Prostate gland (tissue), 2 donors: ENCODE data around the gene ULK3. TPM values are rescaled to one million over a fixed set of nuclear protein-coding genes. Genes with fewer than 3 reads are reported as not detected.

Source experiments
- DNase-seq: peaks from one replicate; pipeline ENCODE4 v3.0.0-alpha.2; 2019; ENCODE audit warnings: low spot score
- H3K27ac ChIP-seq, 2 donors: fragments of 200-600 bp; sonication (generic); 2 replicates each; pipeline ENCODE4 v1.5.1; 2017 to 2019
- H3K27me3 ChIP-seq: fragments of 200-600 bp; sonication (generic); replicated peaks from 2 replicates; pipeline ENCODE4 v1.5.1; 2019; ENCODE audit not compliant: insufficient read depth
- H3K36me3 ChIP-seq, 2 donors: fragments of 200-600 bp; sonication (generic); 1 replicate in 1 of 2; 2 replicates in 1 of 2; pipeline versions ENCODE4 v1.5.1 to v1.8.1; 2017 to 2019
- H3K4me1 ChIP-seq: fragments of 200-600 bp; sonication (generic); replicated peaks from 2 replicates; pipeline ENCODE4 v1.5.1; 2019
- H3K4me3 ChIP-seq, 2 donors: fragments of 200-600 bp; sonication (generic); 2 replicates each; pipeline ENCODE4 v1.5.1; 2017 to 2019
- H3K9me3 ChIP-seq: fragments of 200-600 bp; sonication (generic); 2 replicates; pipeline ENCODE4 v1.5.1; 2017
- POLR2A ChIP-seq: fragments of 450-650 bp; IDR thresholded peaks from one replicate; pipeline ENCODE4 v1.6.1; 2016; ENCODE audit warnings: antibody characterized with exemption, mild to moderate bottlenecking
- POLR2AphosphoS5 ChIP-seq: sonication (generic); formaldehyde crosslinking; IDR thresholded peaks from one replicate; pipeline ENCODE4 v1.6.1; 2017; ENCODE audit warnings: antibody characterized with exemption
- WGBS: methylation state at CpG from one replicate; pipeline ENCODE4 v1.1.5; 2018; 5-methylcytosine and 5-hydroxymethylcytosine counted together
- intact Hi-C: fragments of 100-400 bp; cut with DNase I; formaldehyde crosslinking; loops from one replicate; pipeline ENCODE4 v1.14.2; 2022
- total RNA-seq, 2 donors: library from RNA; depleted of rRNA; stranded (reverse); fragments of >200 nt; gene quantifications; one replicate each; pipeline ENCODE4 v1.1.0, GENCODE V29; 2016
- TF ChIP-seq, protein P1 (sequence below), 4 experiments: fragments of 200-600 bp in 2 of 4; fragments of 450-650 bp in 2 of 4; sonication (generic) in 2 of 4; IDR thresholded peaks; 1 replicate in 3 of 4; 2 replicates in 1 of 4; pipeline ENCODE4 v1.5.1; 2016 to 2019; ENCODE audit warnings: antibody characterized with exemption in 4 of 4, mild to moderate bottlenecking in 2 of 4, moderate library complexity in 2 of 4

The ULK3 gene
- total RNA-seq, 2 donors from 2014 or later: 44.6 to 98.5 TPM

DNA sequence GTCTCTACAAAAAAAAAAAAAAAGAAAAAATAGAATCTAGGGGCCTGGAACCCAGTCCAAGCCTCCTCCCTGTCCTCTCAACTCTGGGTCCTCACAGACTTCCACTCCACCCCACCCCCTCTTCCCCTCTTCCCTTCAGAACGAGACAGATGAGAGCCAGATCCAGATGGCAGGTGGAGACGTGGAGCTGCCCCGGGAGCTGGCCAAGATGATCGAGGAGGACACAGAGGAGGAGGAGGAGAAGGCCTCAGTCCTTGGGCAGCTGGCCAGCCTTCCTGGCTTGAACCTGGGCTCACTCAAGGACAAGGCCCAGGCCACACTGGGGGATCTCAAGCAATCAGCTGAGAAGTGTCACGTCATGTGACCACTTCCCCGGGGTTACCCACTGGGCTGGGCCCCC is 13.0 kb downstream of the ULK3 start:
- no peaks in the 10 kb centered on the region for H3K27me3 ChIP-seq
- no peak overlapping the region for H3K4me3 ChIP-seq
- 64% methylated on average over 6 of the region's 6 CpGs for WGBS
- H3K27ac ChIP-seq: no peak overlapping the region
- no peak for DNase-seq
- H3K36me3 ChIP-seq: no peaks in the 10 kb centered on the region
- H3K4me1 ChIP-seq: no peaks in the 10 kb centered on the region
- intact Hi-C loops: no loop called here
- no peak for TF ChIP-seq POLR2AphosphoS5
- TF ChIP-seq, protein P1, sequence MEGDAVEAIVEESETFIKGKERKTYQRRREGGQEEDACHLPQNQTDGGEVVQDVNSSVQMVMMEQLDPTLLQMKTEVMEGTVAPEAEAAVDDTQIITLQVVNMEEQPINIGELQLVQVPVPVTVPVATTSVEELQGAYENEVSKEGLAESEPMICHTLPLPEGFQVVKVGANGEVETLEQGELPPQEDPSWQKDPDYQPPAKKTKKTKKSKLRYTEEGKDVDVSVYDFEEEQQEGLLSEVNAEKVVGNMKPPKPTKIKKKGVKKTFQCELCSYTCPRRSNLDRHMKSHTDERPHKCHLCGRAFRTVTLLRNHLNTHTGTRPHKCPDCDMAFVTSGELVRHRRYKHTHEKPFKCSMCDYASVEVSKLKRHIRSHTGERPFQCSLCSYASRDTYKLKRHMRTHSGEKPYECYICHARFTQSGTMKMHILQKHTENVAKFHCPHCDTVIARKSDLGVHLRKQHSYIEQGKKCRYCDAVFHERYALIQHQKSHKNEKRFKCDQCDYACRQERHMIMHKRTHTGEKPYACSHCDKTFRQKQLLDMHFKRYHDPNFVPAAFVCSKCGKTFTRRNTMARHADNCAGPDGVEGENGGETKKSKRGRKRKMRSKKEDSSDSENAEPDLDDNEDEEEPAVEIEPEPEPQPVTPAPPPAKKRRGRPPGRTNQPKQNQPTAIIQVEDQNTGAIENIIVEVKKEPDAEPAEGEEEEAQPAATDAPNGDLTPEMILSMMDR (IDR thresholded peaks at IDR 0.05): no peak
- no peak for TF ChIP-seq POLR2A
- H3K9me3 ChIP-seq: no peaks in the 10 kb centered on the region

DNA sequence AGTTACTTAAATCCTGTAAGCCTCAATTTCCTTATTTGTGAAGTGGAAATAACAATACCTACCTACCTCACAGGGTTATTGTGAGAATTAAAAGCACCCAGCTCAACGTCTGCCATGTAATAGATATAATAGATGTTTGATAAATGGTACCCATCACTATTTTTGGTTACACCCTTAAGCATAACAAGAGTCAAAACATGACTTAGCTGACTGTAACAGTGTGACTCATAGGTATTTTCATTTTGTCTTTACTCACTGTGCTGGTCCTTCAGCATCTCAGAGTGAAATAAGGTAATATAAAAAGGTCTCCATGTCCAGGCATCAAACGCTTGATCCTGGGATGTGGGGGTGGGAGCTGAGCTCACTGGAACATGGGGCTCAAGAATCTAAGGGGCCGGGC is 13.5 kb downstream of the ULK3 start:
- 71% methylated on average over 3 of the region's 3 CpGs for WGBS
- TF ChIP-seq POLR2A (no peak), POLR2AphosphoS5 (no peak)
- TF ChIP-seq, protein P1 (IDR thresholded peaks at IDR 0.05): no peak
- intact Hi-C loops: no loop called here

DNA sequence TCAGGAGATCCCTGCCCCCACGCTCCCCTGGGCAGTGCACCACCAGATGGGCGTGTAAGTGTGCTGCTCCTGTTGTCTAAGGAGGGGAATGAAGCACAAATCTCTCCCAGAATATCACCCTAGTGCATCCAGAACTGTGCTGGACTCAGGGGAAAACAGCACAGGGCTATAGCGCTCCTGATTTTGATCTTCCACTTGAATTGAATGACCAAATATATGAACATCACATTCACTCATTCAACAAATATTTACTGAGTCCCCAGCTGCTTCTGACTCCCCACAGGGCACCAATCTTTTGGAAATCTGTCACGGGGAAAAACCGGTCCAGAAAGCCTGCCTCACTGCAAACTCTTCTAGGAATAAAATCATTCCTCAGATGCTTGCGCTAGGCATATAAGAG is 14.1 kb downstream of the ULK3 start:
- no peak for DNase-seq
- Histone ChIP-seq H3K4me1 (no peaks in the 10 kb centered on the region), H3K27ac (no peak overlapping the region), H3K27me3 (no peaks in the 10 kb centered on the region), H3K4me3 (no peak overlapping the region), H3K36me3 (no peaks in the 10 kb centered on the region), H3K9me3 (no peaks in the 10 kb centered on the region)
- intact Hi-C loops: no loop called here
- WGBS: 63% methylated on average over 6 of the region's 6 CpGs
- TF ChIP-seq POLR2A (no peak), POLR2AphosphoS5 (no peak)
- TF ChIP-seq, protein P1 (IDR thresholded peaks at IDR 0.05): no peak

More for the DNA sequence above, 13.5 kb downstream of the ULK3 start:
- no peaks in the 10 kb centered on the region for H3K27me3 ChIP-seq
- H3K36me3 ChIP-seq: no peaks in the 10 kb centered on the region
- H3K9me3 ChIP-seq: no peaks in the 10 kb centered on the region
- no peaks in the 10 kb centered on the region for H3K4me1 ChIP-seq
- DNase-seq: no peak
- no peak overlapping the region for H3K27ac ChIP-seq
- H3K4me3 ChIP-seq: no peak overlapping the region

DNA sequence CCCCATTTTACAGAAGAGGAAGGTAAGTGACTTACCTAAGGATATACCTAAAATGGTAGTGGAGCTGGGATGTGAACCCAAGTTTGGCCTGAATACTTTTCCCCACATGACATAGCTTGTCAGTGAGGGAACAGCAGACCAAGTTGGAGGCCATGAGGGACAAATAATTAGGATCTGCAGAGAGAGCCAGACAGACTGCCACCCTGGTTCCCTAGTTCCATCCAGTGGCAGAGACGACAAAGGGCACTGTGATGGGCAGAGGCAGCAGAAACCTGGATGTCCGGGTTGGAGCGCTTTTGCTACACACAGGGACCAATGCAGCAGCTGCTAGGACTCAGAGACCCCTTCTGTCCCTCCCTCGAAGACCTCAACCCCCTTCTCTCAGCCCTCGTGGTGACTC is 15.3 kb downstream of the ULK3 start:
- WGBS: 61% methylated on average over 5 of the region's 5 CpGs
- H3K27ac ChIP-seq: no peak overlapping the region
- no peak for TF ChIP-seq POLR2A
- H3K9me3 ChIP-seq: no peaks in the 10 kb centered on the region
- H3K36me3 ChIP-seq: no peaks in the 10 kb centered on the region
- no peak overlapping the region for H3K4me3 ChIP-seq
- H3K27me3 ChIP-seq: no peaks in the 10 kb centered on the region
- DNase-seq: no peak
- intact Hi-C loops: no loop called here
- no peaks in the 10 kb centered on the region for H3K4me1 ChIP-seq

DNA sequence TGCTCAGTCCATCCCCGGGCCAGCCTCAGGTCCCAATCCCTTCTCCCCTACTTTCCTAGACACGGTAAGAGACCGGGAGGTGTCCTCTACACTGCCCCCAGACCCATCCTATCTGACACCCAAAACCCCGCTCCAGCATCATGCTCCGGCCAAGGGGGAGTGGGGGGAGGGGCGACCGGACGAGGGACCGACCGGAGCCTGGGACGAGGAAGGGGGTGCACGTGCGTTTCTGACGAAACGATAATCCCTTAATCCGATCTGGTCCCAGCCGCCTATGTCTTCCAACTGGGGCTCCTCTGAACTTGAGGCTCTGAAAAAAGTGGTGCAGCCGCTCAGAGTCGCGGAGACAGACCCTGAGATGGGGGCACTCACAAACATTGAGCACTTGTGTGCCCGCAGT is 16.0 kb downstream of the ULK3 start:
- no peaks in the 10 kb centered on the region for H3K27me3 ChIP-seq
- intact Hi-C loops: no loop called here
- 21% methylated on average over 17 of the region's 21 CpGs for WGBS

More for the DNA sequence above, 16.0 kb downstream of the ULK3 start:
- no peak for DNase-seq
- no peak for TF ChIP-seq POLR2A
- TF ChIP-seq, protein P1 (IDR thresholded peaks at IDR 0.05): no peak
- no peak for TF ChIP-seq POLR2AphosphoS5
- no peak overlapping the region for H3K4me3 ChIP-seq
- H3K9me3 ChIP-seq: no peaks in the 10 kb centered on the region
- H3K36me3 ChIP-seq: no peaks in the 10 kb centered on the region
- no peaks in the 10 kb centered on the region for H3K4me1 ChIP-seq
- no peak overlapping the region for H3K27ac ChIP-seq
